H9 (cell line): ENCODE data around the gene PFKP. TPM values are rescaled to one million over a fixed set of nuclear protein-coding genes. Genes with fewer than 3 reads are reported as not detected.

Source experiments
- DNase-seq: peaks from one replicate; pipeline ENCODE4 v3.0.0-alpha.2; 2017
- H2AFZ ChIP-seq: one replicate; pipeline ENCODE4 v1.6.1; 2013; ENCODE audit warnings: mild to moderate bottlenecking, low read length, control low read depth, moderate library complexity
- H2AK5ac ChIP-seq: 2 replicates; pipeline ENCODE4 v1.6.1; 2013; ENCODE audit warnings: low read length, control low read depth, mixed read lengths; ENCODE audit not compliant: insufficient read length
- H2BK120ac ChIP-seq: one replicate; pipeline ENCODE4 v1.6.1; 2013; ENCODE audit warnings: low read depth, mild to moderate bottlenecking, low read length, control low read depth, inconsistent platforms; ENCODE audit not compliant: poor library complexity, severe bottlenecking
- H2BK12ac ChIP-seq: 2 replicates; pipeline ENCODE4 v1.6.1; 2013; ENCODE audit warnings: low read length, control low read depth, mixed read lengths, low read depth; ENCODE audit not compliant: insufficient read length
- H2BK15ac ChIP-seq: 2 replicates; pipeline ENCODE4 v1.6.1; 2013; ENCODE audit warnings: low read depth, low read length, control low read depth
- H2BK20ac ChIP-seq: one replicate; pipeline ENCODE4 v1.6.1; 2013; ENCODE audit warnings: low read depth, mild to moderate bottlenecking, low read length, control low read depth, inconsistent platforms; ENCODE audit not compliant: poor library complexity, severe bottlenecking
- H2BK5ac ChIP-seq: 2 replicates; pipeline ENCODE4 v1.6.1; 2013; ENCODE audit warnings: low read length, control low read depth, mixed read lengths; ENCODE audit not compliant: insufficient read length
- H3K14ac ChIP-seq: 2 replicates; pipeline ENCODE4 v1.6.1; 2013; ENCODE audit warnings: low read length, control low read depth; ENCODE audit not compliant: insufficient read depth
- H3K18ac ChIP-seq: 2 replicates; pipeline ENCODE4 v1.6.1; 2013; ENCODE audit warnings: low read depth, mild to moderate bottlenecking, mixed read lengths, low read length, control low read depth; ENCODE audit not compliant: insufficient read length
- H3K23ac ChIP-seq: 2 replicates; pipeline ENCODE4 v1.6.1; 2013; ENCODE audit warnings: low read length, control low read depth, mixed read lengths, low read depth; ENCODE audit not compliant: insufficient read length
- H3K23me2 ChIP-seq: 2 replicates; pipeline ENCODE4 v1.6.1; 2013; ENCODE audit warnings: low read depth, mild to moderate bottlenecking, mixed read lengths, low read length, control low read depth; ENCODE audit not compliant: insufficient read length, poor library complexity, severe bottlenecking
- H3K27ac ChIP-seq: 2 replicates; pipeline ENCODE4 v1.5.1; 2013; ENCODE audit warnings: low read length, control low read depth, mixed read lengths, low read depth; ENCODE audit not compliant: insufficient read length
- H3K27me3 ChIP-seq: 2 replicates; pipeline ENCODE4 v1.6.1; 2013; ENCODE audit warnings: low read length, control low read depth, inconsistent platforms; ENCODE audit not compliant: insufficient read depth
- H3K4ac ChIP-seq: 2 replicates; pipeline ENCODE4 v1.6.1; 2013; ENCODE audit warnings: low read depth, mild to moderate bottlenecking, control low read depth, inconsistent platforms, low read length, moderate library complexity
- H3K4me1 ChIP-seq: 2 replicates; pipeline ENCODE4 v1.6.1; 2013; ENCODE audit warnings: low read length, control low read depth, inconsistent platforms; ENCODE audit not compliant: insufficient read depth
- H3K4me2 ChIP-seq: 2 replicates; pipeline ENCODE4 v1.6.1; 2013; ENCODE audit warnings: low read length, control low read depth, mixed read lengths; ENCODE audit not compliant: insufficient read length, insufficient read depth
- H3K56ac ChIP-seq: 2 replicates; pipeline ENCODE4 v1.6.1; 2013; ENCODE audit warnings: low read depth, mild to moderate bottlenecking, mixed read lengths, low read length, control low read depth; ENCODE audit not compliant: insufficient read length
- H3K79me1 ChIP-seq: 2 replicates; pipeline ENCODE4 v1.6.1; 2013; ENCODE audit warnings: low read depth, mild to moderate bottlenecking, moderate library complexity, low read length, control low read depth, inconsistent platforms; ENCODE audit not compliant: insufficient read depth, poor library complexity, severe bottlenecking
- H3K79me2 ChIP-seq: 2 replicates; pipeline ENCODE4 v1.6.1; 2013; ENCODE audit warnings: low read length, control low read depth, inconsistent platforms; ENCODE audit not compliant: insufficient read depth
- H3K9ac ChIP-seq: 2 replicates; pipeline ENCODE4 v1.6.1; 2013; ENCODE audit warnings: low read length, control low read depth, mixed read lengths; ENCODE audit not compliant: insufficient read length; ENCODE audit errors: extremely low read depth
- H3K9me3 ChIP-seq: one replicate; pipeline ENCODE4 v1.6.1; 2013; ENCODE audit warnings: low read depth, low read length, inconsistent platforms; ENCODE audit not compliant: control insufficient read depth
- H3T11ph ChIP-seq: one replicate; pipeline ENCODE4 v1.6.1; 2013; ENCODE audit warnings: mild to moderate bottlenecking, low read length, control low read depth, inconsistent platforms
- H4K20me1 ChIP-seq: one replicate; pipeline ENCODE4 v1.6.1; 2013; ENCODE audit not compliant: control insufficient read depth, insufficient read length, insufficient read depth
- H4K5ac ChIP-seq: 2 replicates; pipeline ENCODE4 v1.6.1; 2013; ENCODE audit warnings: low read depth, mild to moderate bottlenecking, mixed read lengths, low read length, control low read depth; ENCODE audit not compliant: insufficient read length
- H4K8ac ChIP-seq: replicated peaks from 2 replicates; pipeline ENCODE4 v1.6.1; 2013; ENCODE audit warnings: low read length, control low read depth, mixed read lengths, low read depth; ENCODE audit not compliant: insufficient read length
- H4K91ac ChIP-seq: 2 replicates; pipeline ENCODE4 v1.6.1; 2013; ENCODE audit warnings: low read depth, mild to moderate bottlenecking, moderate library complexity, mixed read lengths, low read length, control low read depth; ENCODE audit not compliant: insufficient read length
- H3K27ac Mint-ChIP-seq, 3 experiments: 2 replicates in 2 of 3; 3 replicates in 1 of 3; pipeline ENCODE4 v1.8.0; 2020 to 2021; ENCODE audit warnings: mixed read lengths in 3 of 3, mild to moderate bottlenecking in 1 of 3, moderate library complexity in 1 of 3
- H3K27me3 Mint-ChIP-seq: 2 replicates; pipeline ENCODE4 v1.8.0; 2021; ENCODE audit warnings: low read depth, mild to moderate bottlenecking, moderate library complexity, mixed read lengths
- H3K36me3 Mint-ChIP-seq, 3 experiments: 2 replicates in 2 of 3; 3 replicates in 1 of 3; pipeline ENCODE4 v1.8.0; 2020 to 2021; ENCODE audit warnings: low read depth in 3 of 3, mixed read lengths in 3 of 3; ENCODE audit not compliant: insufficient read depth in 1 of 3
- H3K4me1 Mint-ChIP-seq, 2 experiments: 2 replicates each; pipeline ENCODE4 v1.8.0; 2020; ENCODE audit warnings: mixed read lengths in 2 of 2
- H3K4me3 Mint-ChIP-seq, 2 experiments: 2 replicates in 1 of 2; 3 replicates in 1 of 2; pipeline ENCODE4 v1.8.0; 2020 to 2021; ENCODE audit warnings: mild to moderate bottlenecking in 2 of 2, mixed read lengths in 2 of 2, moderate library complexity in 1 of 2
- H3K9me3 Mint-ChIP-seq, 2 experiments: 2 replicates in 1 of 2; 3 replicates in 1 of 2; pipeline ENCODE4 v1.8.0; 2020; ENCODE audit warnings: mild to moderate bottlenecking in 2 of 2, mixed read lengths in 2 of 2, moderate library complexity in 1 of 2
- CTCF ChIP-seq: fragments of 200-600 bp; sonication (generic); conservative IDR thresholded peaks from 3 replicates; pipeline ENCODE4 v1.8.0; 2021; ENCODE audit warnings: antibody characterized with exemption, mild to moderate bottlenecking
- WGBS: extraction: QIAGEN DNeasy Blood & Tissue Kit; methylation state at CpG from one replicate; pipeline ENCODE4 v1.1.7; 2013; ENCODE audit warnings: missing lambda C conversion rate, low lambda C conversion rate, mixed read lengths; ENCODE audit not compliant: insufficient read length; ENCODE audit errors: extremely low coverage; 5-methylcytosine and 5-hydroxymethylcytosine counted together
- total RNA-seq: library from RNA; stranded (reverse); gene quantifications from 2 replicates; pipeline ENCODE4 v1.2.1, GENCODE V29; 2021

The PFKP gene
- total RNA-seq, 1 experiment from 2014 or later: 145 TPM

GRCh38 chr10:3053155-3053554, 14.2 kb upstream of the PFKP start:
- no peak overlapping the region for H4K5ac ChIP-seq
- H3K79me2 ChIP-seq: no peaks in the 10 kb centered on the region
- no peak overlapping the region for H3K56ac ChIP-seq
- H3K79me1 ChIP-seq: no peaks in the 10 kb centered on the region
- Mint-ChIP-seq H3K4me1 (peaks cover 38 to 39% of the 10 kb centered on the region in 2 experiments), H3K27ac (no peak overlapping the region), H3K4me3 (no peak overlapping the region), H3K27me3 (peaks cover 21% of the 10 kb centered on the region), H3K9me3 (no peaks in the 10 kb centered on the region; a peak in 1 of 5 replicates), H3K36me3 (no peaks in the 10 kb centered on the region)
- no peak overlapping the region for H3K23ac ChIP-seq
- H3K27ac ChIP-seq: no peak overlapping the region
- peaks cover 2% of the 10 kb centered on the region; the same call in 1 of the 2 replicates for H3K4me1 ChIP-seq
- H3K18ac ChIP-seq: no peak overlapping the region
- DNase-seq: no peak
- H2BK5ac ChIP-seq: no peak overlapping the region
- no peak overlapping the region for H3K9ac ChIP-seq
- H2BK120ac ChIP-seq: no peak overlapping the region
- H3K27me3 ChIP-seq: no peaks in the 10 kb centered on the region
- no peak overlapping the region for H4K91ac ChIP-seq
- H3K23me2 ChIP-seq: no peaks in the 10 kb centered on the region
- no peaks in the 10 kb centered on the region for H3K9me3 ChIP-seq
- H4K8ac ChIP-seq: no peak overlapping the region
- H2AFZ ChIP-seq: no peak overlapping the region
- H2BK15ac ChIP-seq: no peak overlapping the region
- no peak overlapping the region for H2AK5ac ChIP-seq
- no peak overlapping the region for H2BK20ac ChIP-seq
- H2BK12ac ChIP-seq: no peak overlapping the region
- no peak overlapping the region for H3K14ac ChIP-seq
- H3T11ph ChIP-seq: no peak overlapping the region
- WGBS: no CpG with 5 or more reads among the region's 2 CpGs
- no peak overlapping the region for H3K4ac ChIP-seq
- TF ChIP-seq CTCF: no peak
- no peak overlapping the region for H3K4me2 ChIP-seq
- H4K20me1 ChIP-seq: no peaks in the 10 kb centered on the region
